ENCODE data around the gene FAM114A1. TPM values are rescaled to one million over a fixed set of nuclear protein-coding genes. Genes with fewer than 3 reads are reported as not detected.

Gene FAM114A1
- total RNA-seq, 1 donor from 2014 or later, result 26.1 TPM

- intact Hi-C loops (cut with DNase I), result loop anchor here (5.0 kb wide), 2 partner anchors 50 to 100 kb away; no protein-coding TSS in a partner anchor
- DNase-seq (ENCODE audit: low spot score), result no peak
Measured at GRCh38 chr4:38857354-38858096, 10.1 kb upstream of the FAM114A1 start.

- no peak for DNase-seq (ENCODE audit: low spot score)
- intact Hi-C loops (cut with DNase I), result loop anchor here (5.0 kb wide), 2 partner anchors 51 to 101 kb away; no protein-coding TSS in a partner anchor
Measured at GRCh38 chr4:38858097-38858420, 9.5 kb upstream of the FAM114A1 start.

GRCh38 chr4:38859501-38859900, 8.1 kb upstream of the FAM114A1 start:
- intact Hi-C loops (cut with DNase I), result loop anchor here (5.0 kb wide), 2 partner anchors 52 to 102 kb away; no protein-coding TSS in a partner anchor
- no peak for DNase-seq (ENCODE audit: low spot score)

- peak; percentile 81 for DNase-seq (ENCODE audit: low spot score)
- intact Hi-C loops (cut with DNase I), result no loop called here
Measured at GRCh38 chr4:38860788-38861424, 6.7 kb upstream of the FAM114A1 start.

DNA sequence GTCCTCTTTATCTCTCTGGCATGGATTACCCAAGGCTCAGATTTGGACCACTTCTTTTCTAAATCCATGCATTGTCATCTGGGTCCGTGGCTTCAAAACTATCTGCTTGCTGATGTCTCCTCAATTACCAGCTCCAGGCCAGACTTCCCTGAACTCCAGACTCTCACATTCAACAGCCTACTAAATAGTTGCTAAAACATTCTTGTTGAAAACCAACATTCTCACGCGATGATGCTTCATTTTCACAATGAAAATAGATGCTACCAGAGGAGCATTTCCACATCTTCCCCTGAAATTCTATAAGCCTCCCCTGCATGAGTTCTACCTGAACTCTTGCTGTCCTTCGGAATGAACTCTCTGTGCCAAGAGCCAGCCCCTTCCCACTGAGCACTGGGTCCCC, 5.8 kb upstream of the FAM114A1 start:
- intact Hi-C loops (cut with DNase I), result no loop called here
- no peak for DNase-seq (ENCODE audit: low spot score)

GRCh38 chr4:38865445-38865844, 2.2 kb upstream of the FAM114A1 start:
- intact Hi-C loops (cut with DNase I), result loop anchor here (5.0 kb wide), 1 partner anchor 203 kb away; the partner anchor contains the start of gene KLF3
- DNase-seq (ENCODE audit: low spot score), result no peak

DNA sequence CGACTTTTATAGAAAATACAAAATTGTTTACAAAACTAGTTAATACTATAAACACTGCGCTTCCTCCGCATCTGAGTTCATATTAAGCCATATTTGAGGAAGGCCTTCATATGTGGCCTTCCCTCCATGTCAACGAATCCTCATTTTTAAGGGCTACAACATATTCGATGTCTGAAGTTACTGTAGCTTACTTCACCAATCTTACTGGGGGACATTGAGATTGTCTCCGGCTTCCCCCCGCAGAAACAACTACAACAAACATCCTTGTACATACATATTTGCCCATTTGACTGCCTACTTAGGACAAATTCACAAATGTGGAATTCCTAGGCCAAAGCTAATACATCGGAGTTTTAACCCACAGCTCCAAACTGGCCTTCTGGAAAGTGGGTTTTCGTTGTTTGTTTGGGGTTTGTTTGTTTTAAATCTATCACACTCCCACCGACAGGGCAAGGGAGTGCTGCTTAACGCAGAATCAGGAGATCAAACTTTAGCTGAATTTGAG, 581 bp upstream of the FAM114A1 start:
- DNase-seq (ENCODE audit: low spot score), result no peak
- intact Hi-C loops (cut with DNase I), result loop anchor here (5.0 kb wide), 1 partner anchor 205 kb away; the partner anchor contains the start of gene KLF3

GRCh38 chr4:38868059-38868960, 704 bp downstream of the FAM114A1 start:
- no peak for DNase-seq (ENCODE audit: low spot score)
- intact Hi-C loops (cut with DNase I), result loop anchor here (5.0 kb wide), 1 partner anchor 206 kb away; the partner anchor contains the start of gene KLF3

DNA sequence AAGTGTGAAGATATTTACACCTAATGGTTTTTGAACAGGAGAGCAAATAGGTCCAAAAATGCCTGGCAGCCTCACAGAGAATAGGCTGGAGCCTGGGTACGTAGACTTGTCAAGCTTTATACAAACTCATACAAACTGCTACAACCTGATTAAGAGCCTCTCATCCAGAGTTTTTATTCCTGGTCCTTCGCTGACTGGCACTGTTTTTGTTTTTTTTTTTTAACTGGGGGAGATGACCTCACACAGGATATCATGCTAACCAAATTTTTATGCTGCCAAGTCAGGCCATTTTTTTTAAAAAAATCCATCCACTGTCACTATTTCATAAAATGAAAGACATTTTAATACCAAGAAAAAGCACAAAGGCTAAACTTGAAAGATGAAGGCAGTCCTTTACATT, 1.9 kb downstream of the FAM114A1 start:
- intact Hi-C loops (cut with DNase I), result loop anchor here (5.0 kb wide), 1 partner anchor 207 kb away; the partner anchor contains the start of gene KLF3
- DNase-seq (ENCODE audit: low spot score), result no peak

DNA sequence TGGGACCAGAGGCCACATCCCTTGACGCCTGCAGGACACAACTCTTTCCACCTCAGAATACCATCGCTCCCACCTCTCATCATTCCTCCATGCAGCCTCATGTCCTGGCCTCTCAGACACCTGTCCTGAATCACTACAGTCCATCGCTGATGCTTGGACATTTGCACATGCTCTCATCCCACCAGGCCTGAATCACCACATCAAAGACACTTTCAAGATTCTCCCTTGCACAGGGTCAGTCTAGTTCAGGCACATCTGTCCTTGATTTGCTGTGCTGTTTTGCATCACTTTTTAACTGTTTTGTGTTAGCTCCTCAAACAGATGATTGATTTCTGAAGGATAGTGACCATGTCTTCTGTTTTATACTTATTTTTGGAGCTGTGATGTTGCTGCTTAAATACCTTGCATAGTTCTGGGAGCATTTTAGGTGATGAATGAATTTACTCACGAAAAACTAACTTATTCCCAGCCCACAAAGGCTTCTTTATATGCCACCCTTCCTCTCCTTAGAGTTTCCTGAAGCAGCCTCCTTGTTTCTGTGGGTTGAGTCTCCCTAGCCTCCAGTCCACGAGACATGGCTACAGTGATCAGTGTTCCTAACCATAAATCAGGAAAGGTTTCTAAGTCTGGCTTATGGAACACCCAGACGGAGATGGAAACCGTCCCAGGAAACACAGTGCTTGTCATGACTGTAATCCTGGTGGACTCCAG, 2.6 kb downstream of the FAM114A1 start:
- intact Hi-C loops (cut with DNase I), result no loop called here
- DNase-seq (ENCODE audit: low spot score), result no peak

DNA sequence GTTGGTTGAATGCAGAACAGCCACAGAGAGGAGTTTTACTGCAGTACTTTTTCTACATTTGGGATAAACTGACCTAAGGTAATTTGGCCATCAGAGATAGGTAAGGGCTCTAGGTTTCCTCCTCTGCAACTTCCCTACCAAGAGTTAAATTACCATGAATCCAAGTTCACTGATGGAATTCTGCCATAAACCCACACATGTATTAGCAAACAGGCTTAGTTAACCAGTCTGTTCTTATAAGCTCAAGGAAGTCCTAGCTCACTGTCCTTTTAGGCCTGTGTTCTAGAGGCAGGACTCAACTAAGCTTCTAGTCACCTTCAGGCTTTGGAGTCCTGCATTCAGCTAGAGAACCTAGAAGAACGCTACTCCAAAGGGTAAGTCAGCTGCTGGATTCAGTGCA, 4.0 kb downstream of the FAM114A1 start:
- intact Hi-C loops (cut with DNase I), result no loop called here
- DNase-seq (ENCODE audit: low spot score), result no peak

DNA sequence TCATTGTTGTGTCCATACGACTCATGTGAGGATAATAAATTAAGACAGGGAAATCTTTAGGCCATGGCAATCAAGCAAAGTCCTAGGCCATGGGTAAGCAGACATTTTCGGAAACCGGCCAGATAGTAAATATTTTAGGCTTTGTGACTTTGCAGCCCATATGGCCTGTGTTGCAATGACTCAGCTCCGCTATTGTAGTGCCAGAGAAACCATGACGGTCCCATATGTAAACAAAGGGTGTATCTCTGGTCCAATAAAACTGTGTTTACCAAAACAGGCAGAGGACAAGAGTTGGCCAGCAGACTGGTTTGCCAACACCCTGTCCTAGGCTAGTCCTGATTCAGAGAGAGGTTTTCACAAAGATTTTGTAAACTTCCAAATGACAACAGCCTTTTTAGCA, 5.0 kb downstream of the FAM114A1 start:
- no peak for DNase-seq (ENCODE audit: low spot score)
- intact Hi-C loops (cut with DNase I), result no loop called here

- DNase-seq (ENCODE audit: low spot score), result no peak
- intact Hi-C loops (cut with DNase I), result no loop called here
Measured at GRCh38 chr4:38873290-38873944, 5.8 kb downstream of the FAM114A1 start.

GRCh38 chr4:38876636-38877035, 9.0 kb downstream of the FAM114A1 start:
- intact Hi-C loops (cut with DNase I), result no loop called here
- DNase-seq (ENCODE audit: low spot score), result no peak

- DNase-seq (ENCODE audit: low spot score), result no peak
- intact Hi-C loops (cut with DNase I), result no loop called here
Measured at GRCh38 chr4:38884254-38884653, 16.6 kb downstream of the FAM114A1 start.

DNA sequence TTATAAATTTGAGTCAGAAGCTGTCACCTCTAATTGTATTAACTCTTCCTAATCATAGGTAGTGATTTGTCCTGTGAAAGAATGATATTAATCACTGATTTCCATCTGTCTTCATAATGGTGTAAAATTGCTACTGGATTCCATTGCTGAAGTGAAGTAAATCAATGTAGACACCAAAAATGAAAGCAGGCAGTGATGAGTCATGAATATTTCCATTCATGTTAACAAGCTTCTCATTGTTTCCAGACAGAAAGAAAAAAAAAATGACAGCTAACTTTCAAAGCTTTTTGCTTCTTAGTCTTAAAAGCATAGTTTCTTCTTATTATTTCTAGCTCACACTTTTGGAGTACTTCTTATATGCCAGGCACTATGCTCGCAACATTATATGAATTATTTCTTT, 21.5 kb downstream of the FAM114A1 start:
- intact Hi-C loops (cut with DNase I), result no loop called here
- DNase-seq (ENCODE audit: low spot score), result no peak

DNA sequence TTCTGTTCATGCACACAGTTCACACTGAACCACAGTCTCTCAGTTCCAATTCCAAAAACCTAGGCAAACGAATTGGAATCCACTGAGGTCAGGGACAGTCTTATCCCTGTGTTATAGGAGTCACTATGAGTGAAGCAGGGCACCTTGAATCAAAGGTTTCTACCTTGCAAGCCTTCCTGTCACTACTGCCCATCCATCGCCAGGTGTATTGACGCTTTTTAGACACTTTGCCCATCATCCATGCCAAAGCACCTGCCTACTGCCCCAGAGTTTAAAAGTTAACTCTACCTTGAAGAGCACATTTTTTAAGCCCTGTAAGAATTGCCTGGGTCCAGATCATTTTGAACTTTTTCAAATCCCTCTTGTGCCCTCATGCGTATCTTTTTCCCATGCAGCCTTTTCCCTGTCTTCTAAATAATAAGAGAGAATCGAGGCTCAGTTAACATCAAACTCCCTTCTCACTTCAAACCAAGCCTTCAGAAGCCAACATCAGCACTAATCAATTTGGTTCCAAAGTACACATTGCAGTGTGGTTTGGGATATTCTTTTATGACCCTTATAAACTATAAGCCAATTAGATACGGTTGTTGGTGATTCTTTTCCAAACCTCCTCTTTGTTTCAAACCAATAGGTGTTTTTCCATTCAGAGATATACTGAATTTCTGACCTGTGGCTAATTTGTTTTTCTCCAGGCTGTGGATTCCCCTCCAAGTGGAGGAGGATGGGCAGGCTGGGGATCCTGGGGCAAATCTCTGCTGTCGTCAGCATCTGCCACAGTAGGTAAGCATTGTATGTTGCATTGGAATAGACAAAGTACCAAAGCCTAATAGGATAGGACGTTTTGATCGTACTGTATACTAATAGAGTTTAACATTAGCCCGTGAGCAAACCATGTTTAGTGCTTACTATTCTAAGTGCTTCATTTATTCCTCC, 23.7 kb downstream of the FAM114A1 start:
- no peak for DNase-seq (ENCODE audit: low spot score)
- intact Hi-C loops (cut with DNase I), result no loop called here

Data from cardiac septum (tissue), 1 donor.